Stimulated activated effector memory CD8-positive, alpha-beta T cell treated with anti-CD3 and anti-CD28 coated beads, Interleukin-12 subunit alpha, Interleukin-12 subunit beta, amount 100 ng/mL, for 72 hours (primary cell): ENCODE measurements around the gene MT1G.
"Not testable (repeated sequence)": the region's sequence is repeated elsewhere in the genome, so short reads cannot be mapped to it uniquely, and the experiment has no call there.

ENCODE experiments used
- ATAC-seq: fragments of 150-1000 bp; cut with Tn5 transposase; 2 replicates; pipeline ENCODE4 v1.10.0; 2021
- DNase-seq, 2 donors: peaks; one replicate each; pipeline ENCODE4 v3.0.0; 2021 to 2022; ENCODE audit warnings: low spot score in 2 of 2
- H3K27ac Mint-ChIP-seq: one replicate; pipeline ENCODE4 v1.8.0; 2022; ENCODE audit warnings: mild to moderate bottlenecking, mixed read lengths
- H3K36me3 Mint-ChIP-seq: one replicate; pipeline ENCODE4 v1.8.0; 2022; ENCODE audit warnings: mild to moderate bottlenecking, mixed read lengths
- H3K4me1 Mint-ChIP-seq: one replicate; pipeline ENCODE4 v1.8.0; 2022; ENCODE audit warnings: mixed read lengths
- H3K4me3 Mint-ChIP-seq: one replicate; pipeline ENCODE4 v1.8.0; 2022; ENCODE audit warnings: mild to moderate bottlenecking, mixed read lengths
- H3K9me3 Mint-ChIP-seq: one replicate; pipeline ENCODE4 v1.8.0; 2022; ENCODE audit warnings: mixed read lengths

Gene MT1G

DNA sequence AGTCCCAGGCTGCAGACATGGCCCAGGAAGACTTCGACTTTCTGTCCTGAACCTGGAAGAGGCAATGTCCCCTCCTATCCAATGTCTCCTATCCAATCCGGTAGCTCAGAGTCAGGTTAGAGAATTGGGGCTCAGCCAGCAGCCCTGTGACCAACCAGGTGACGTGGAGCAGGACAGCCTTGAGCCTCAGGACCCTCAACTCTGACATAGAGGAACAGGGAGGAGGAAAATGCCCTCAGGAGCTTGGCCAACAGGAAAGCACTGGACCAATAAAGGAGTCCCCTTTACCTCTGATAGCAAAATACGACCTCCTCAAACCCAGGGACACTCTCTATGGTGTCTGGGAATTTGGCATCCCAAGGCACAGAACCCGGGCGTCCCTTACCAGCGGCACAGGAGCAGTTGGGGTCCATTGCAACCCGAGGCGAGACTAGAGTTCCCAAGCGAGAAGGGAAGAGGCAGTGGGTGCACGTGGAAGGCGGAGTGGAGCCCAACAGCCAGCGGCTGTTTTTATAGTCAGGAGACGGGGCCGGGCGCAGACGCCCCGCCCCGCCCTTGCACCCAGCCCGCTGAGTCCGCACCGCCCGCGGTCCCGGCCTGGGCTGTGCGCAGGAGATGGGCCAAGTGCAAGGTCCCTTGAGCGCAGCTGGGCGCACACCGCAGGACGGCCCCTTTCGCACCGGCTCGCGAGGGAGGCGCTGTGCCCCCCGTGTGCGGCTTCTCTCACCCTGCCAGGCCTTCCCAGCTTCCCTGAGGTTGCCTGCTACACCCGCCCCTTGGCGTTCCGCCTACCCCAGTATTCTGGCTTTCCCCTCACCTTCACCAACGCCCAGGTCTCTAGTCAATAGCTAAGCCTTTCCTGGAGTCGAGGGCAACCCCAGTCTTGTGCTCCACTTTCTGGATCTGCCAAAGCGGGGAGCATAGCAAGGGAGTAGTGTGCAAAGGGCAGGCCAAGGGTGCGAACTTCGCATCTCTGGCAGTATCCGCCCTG is at the start of gene MT1G:
MT1G (minus strand) TSS at position 485 of the 991 bp plus-strand sequence; CDS start at position 413, 72 bp downstream.
- ATAC-seq (peak; percentile 36), DNase-seq (no peak)
- Mint-ChIP-seq H3K27ac (no peak within 1 kb of the TSS), H3K4me1 (peaks cover 26% of the 10 kb centered on the region), H3K4me3 (peak within 1 kb of the TSS; percentile 30), H3K9me3 (no peaks in the 10 kb centered on the region), H3K36me3 (no peaks in the 10 kb centered on the region)

- not testable (repeated sequence) for H3K27ac Mint-ChIP-seq, ATAC-seq, H3K4me1 Mint-ChIP-seq, H3K36me3 Mint-ChIP-seq, H3K4me3 Mint-ChIP-seq, H3K9me3 Mint-ChIP-seq, DNase-seq
Measured at GRCh38 chr16:56717532-56717931, 49.7 kb upstream of the MT1G start.

GRCh38 chr16:56716761-56717160 is 48.9 kb upstream of the MT1G start:
- no peak for DNase-seq
- H3K4me3 Mint-ChIP-seq, result no peak overlapping the region
- peak overlapping the region; percentile 56 for H3K27ac Mint-ChIP-seq

GRCh38 chr16:56715126-56715525 is 47.3 kb upstream of the MT1G start:
- no peak overlapping the region for H3K4me3 Mint-ChIP-seq
- H3K4me1 Mint-ChIP-seq, result peaks cover 13% of the 10 kb centered on the region
- DNase-seq (no peak), ATAC-seq (no peak)
- H3K9me3 Mint-ChIP-seq, result no peaks in the 10 kb centered on the region
- H3K36me3 Mint-ChIP-seq, result no peaks in the 10 kb centered on the region
- no peak overlapping the region for H3K27ac Mint-ChIP-seq

More at GRCh38 chr16:56716761-56717160, 48.9 kb upstream of the MT1G start:
- Mint-ChIP-seq H3K4me1 (no peaks in the 10 kb centered on the region), H3K9me3 (no peaks in the 10 kb centered on the region), H3K36me3 (no peaks in the 10 kb centered on the region)
- ATAC-seq, result no peak

GRCh38 chr16:56713794-56714193 is 45.9 kb upstream of the MT1G start:
- no peak overlapping the region for H3K4me3 Mint-ChIP-seq
- H3K27ac Mint-ChIP-seq, result no peak overlapping the region
- H3K9me3 Mint-ChIP-seq, result no peaks in the 10 kb centered on the region
- ATAC-seq (no peak), DNase-seq (no peak)
- H3K4me1 Mint-ChIP-seq, result peaks cover 26% of the 10 kb centered on the region
- no peaks in the 10 kb centered on the region for H3K36me3 Mint-ChIP-seq

- Mint-ChIP-seq H3K9me3 (no peaks in the 10 kb centered on the region), H3K27ac (peak overlapping the region; percentile 11), H3K36me3 (no peaks in the 10 kb centered on the region), H3K4me3 (no peak overlapping the region), H3K4me1 (peaks cover 36% of the 10 kb centered on the region)
- ATAC-seq (no peak), DNase-seq (no peak)
Measured at GRCh38 chr16:56711862-56712261, 44.0 kb upstream of the MT1G start.

- DNase-seq (no peak), ATAC-seq (peak; percentile 48)
- H3K4me1 Mint-ChIP-seq, result peaks cover 36% of the 10 kb centered on the region
- H3K36me3 Mint-ChIP-seq, result no peaks in the 10 kb centered on the region
- H3K27ac Mint-ChIP-seq, result peak overlapping the region; percentile 88
- H3K4me3 Mint-ChIP-seq, result peak overlapping the region; percentile 70
- H3K9me3 Mint-ChIP-seq, result no peaks in the 10 kb centered on the region
Measured at GRCh38 chr16:56710181-56710737, 42.4 kb upstream of the MT1G start.

DNA sequence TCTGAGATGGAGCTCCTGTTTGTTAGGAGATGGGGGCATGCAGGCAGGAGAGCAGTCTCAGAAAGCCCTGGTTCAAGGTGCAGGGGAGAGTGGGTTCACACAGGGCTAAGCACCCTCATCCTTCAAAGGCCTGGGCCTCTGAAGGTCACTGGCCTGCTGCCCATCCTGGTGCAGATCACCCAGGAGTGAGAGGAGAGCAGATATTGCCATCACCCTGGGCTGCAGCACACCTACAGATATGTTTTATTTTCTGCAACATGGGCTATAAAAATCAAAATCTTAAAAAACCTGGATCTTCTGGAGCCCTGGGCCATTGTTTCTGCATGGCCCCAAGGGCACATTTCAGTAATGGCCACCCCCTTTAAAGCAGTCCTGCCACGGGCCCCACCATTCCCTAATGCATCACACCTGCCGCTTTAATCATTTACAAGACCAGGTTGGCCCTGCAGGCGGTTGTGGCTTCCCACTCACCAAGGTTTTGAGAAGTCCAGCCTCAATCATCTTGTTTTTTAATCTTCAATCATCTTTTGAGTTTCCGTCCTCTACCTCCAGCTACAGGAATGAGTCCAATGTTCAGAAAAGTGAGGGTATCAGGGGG is 41.7 kb upstream of the MT1G start:
- DNase-seq (no peak), ATAC-seq (peak; percentile 48)
- no peaks in the 10 kb centered on the region for H3K36me3 Mint-ChIP-seq
- peak overlapping the region; percentile 88 for H3K27ac Mint-ChIP-seq
- H3K4me1 Mint-ChIP-seq, result peaks cover 36% of the 10 kb centered on the region
- no peaks in the 10 kb centered on the region for H3K9me3 Mint-ChIP-seq
- H3K4me3 Mint-ChIP-seq, result peak overlapping the region; percentile 70

DNA sequence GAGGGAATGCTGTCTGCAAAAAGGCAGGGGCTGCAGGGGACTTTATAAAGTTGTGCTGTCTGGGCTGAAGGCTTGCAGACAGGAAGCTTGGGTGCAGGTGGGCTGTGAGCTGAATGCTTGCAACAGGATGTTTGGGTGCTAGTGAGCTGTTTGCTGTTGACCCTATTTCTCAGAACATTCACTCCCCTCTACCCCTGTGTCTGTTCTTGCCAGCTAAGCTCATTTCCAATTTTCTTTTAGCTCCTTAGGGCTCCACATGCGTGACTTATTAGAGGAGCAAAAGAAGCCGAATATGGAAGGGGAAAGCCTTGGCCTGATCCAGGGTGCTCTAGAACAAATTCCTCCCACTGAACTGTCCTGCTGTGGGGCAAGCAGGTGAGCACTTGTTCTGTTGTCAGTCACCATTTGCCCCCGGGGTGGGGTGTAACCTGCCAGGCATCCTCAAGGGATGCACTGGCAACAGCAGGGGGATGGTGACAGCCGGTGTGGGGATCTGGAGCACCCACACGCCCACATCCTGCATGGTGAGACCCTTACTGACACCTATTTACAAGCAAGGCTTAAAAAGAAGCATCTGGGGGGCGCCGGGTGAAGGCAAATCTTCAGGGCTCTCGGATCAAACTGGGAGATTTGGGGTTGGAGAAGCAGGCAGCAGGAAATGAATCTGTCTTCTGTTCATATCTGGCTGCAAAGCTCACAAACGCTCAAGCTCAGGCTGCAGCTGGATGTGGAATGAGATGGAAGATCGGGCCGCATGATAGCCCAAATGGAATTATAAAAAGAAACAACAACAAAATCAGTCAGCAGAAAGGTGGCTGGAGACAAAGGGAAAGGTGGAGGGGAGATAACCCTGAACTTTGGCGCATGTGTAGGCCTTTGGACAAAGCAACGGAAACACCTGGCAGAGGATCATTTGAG is 40.9 kb upstream of the MT1G start:
- H3K36me3 Mint-ChIP-seq, result no peaks in the 10 kb centered on the region
- peak overlapping the region; percentile 88 for H3K27ac Mint-ChIP-seq
- no peaks in the 10 kb centered on the region for H3K9me3 Mint-ChIP-seq
- H3K4me3 Mint-ChIP-seq, result peak overlapping the region; percentile 70
- ATAC-seq, result peak; percentile 72
- DNase-seq, result peak in 1 of 2 donors; percentile 60
- peaks cover 36% of the 10 kb centered on the region for H3K4me1 Mint-ChIP-seq

GRCh38 chr16:56702836-56703235 is 35.0 kb upstream of the MT1G start:
- Mint-ChIP-seq H3K4me3 (no peak overlapping the region), H3K4me1 (peaks cover 8% of the 10 kb centered on the region), H3K27ac (no peak overlapping the region), H3K9me3 (no peaks in the 10 kb centered on the region), H3K36me3 (no peaks in the 10 kb centered on the region)
- DNase-seq (no peak), ATAC-seq (no peak)

- no peak for ATAC-seq
- H3K27ac Mint-ChIP-seq, result no peak overlapping the region
Measured at GRCh38 chr16:56701534-56701933, 33.7 kb upstream of the MT1G start.

DNA sequence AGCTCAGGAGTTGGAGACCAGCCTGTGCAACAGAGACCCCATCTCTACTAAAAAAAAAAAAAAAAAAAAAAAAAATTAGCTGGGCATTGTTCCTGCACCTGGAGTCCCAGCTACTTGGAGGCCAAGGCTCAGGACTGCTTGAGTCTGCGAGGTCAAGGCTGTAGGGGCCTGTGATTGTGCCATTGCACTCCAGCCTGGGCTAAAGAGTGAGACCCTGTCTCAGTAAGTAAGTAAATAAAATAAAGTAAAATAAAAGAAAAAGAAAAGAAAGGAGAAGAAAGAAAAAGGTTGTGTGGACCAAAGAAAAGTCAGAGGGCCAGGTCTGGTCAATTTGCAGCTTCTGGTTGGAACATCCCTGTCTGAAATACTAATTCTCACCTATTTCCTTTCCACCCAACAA is 32.8 kb upstream of the MT1G start:
- Mint-ChIP-seq H3K4me1 (peaks cover 8% of the 10 kb centered on the region), H3K9me3 (no peaks in the 10 kb centered on the region), H3K36me3 (no peaks in the 10 kb centered on the region), H3K4me3 (no peak overlapping the region), H3K27ac (no peak overlapping the region)
- ATAC-seq (no peak), DNase-seq (no peak)

More at GRCh38 chr16:56701534-56701933, 33.7 kb upstream of the MT1G start:
- no peak for DNase-seq
- peaks cover 8% of the 10 kb centered on the region for H3K4me1 Mint-ChIP-seq
- H3K36me3 Mint-ChIP-seq, result no peaks in the 10 kb centered on the region
- no peaks in the 10 kb centered on the region for H3K9me3 Mint-ChIP-seq
- H3K4me3 Mint-ChIP-seq, result no peak overlapping the region

DNA sequence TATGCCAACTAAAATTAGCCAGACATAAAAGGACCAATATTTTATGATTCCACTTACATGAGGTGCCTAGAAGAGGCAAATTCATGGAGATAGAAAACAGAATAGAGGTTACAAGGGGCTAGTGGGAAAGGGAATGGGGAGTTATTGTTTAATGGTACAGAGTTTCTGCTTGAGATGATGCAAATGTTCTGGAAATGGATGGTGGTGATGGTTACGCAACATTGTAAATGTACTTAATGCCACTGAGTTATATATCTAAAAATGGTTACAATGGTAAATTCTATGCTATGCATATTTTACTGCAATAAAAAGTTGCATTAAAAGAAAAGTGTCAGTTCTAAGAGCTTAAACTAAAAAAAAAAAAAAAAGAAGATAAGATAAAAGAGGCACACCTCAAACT is 32.3 kb upstream of the MT1G start:
- Mint-ChIP-seq H3K9me3 (no peaks in the 10 kb centered on the region), H3K27ac (no peak overlapping the region), H3K36me3 (no peaks in the 10 kb centered on the region), H3K4me1 (peaks cover 8% of the 10 kb centered on the region), H3K4me3 (no peak overlapping the region)
- DNase-seq (no peak), ATAC-seq (no peak)

DNA sequence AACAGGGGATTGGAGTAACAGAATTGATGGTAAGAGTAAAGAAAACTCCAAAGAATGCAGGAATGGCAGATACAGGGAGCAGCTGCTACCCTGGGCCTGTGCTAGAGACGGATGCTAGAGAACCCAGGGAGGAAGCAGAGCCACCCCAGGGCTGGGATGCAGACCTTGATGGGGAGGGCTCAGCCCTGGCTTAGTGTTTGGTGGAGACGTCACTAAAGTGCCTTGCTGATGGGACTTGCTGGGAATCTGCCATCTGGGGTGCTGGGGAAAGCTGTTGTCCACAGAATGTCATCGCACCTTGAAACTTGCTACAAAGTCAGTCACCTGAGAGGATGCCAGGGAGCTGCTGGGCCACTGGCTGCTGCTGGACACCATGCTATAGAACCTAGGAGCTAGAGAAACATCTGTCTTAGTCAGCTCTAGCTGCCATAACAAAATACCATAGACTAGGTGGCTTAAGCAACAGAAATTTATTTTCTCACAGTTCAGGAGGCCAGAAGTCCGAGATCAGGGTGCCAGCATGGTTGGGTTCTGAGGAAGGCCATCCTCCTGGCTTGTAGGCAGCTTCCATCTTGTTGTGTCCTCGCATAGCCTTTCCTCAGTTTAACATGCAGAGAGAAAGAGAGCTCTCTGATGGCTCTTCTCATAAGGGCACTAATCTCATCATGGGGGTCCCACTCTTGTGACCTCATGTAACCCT is 29.7 kb upstream of the MT1G start:
- no peak overlapping the region for H3K27ac Mint-ChIP-seq
- ATAC-seq, result no peak
- no peak overlapping the region for H3K4me3 Mint-ChIP-seq

More for the DNA sequence above, 29.7 kb upstream of the MT1G start:
- Mint-ChIP-seq H3K9me3 (no peaks in the 10 kb centered on the region), H3K36me3 (no peaks in the 10 kb centered on the region), H3K4me1 (peaks cover 8% of the 10 kb centered on the region)
- DNase-seq, result no peak
